Measurements from ENCODE around the gene LEFTY2. TPM values are rescaled to one million over a fixed set of nuclear protein-coding genes. Genes with fewer than 3 reads are reported as not detected.

LEFTY2 gene
- total RNA-seq, 1 donor from 2014 or later: 2.6 TPM

DNA sequence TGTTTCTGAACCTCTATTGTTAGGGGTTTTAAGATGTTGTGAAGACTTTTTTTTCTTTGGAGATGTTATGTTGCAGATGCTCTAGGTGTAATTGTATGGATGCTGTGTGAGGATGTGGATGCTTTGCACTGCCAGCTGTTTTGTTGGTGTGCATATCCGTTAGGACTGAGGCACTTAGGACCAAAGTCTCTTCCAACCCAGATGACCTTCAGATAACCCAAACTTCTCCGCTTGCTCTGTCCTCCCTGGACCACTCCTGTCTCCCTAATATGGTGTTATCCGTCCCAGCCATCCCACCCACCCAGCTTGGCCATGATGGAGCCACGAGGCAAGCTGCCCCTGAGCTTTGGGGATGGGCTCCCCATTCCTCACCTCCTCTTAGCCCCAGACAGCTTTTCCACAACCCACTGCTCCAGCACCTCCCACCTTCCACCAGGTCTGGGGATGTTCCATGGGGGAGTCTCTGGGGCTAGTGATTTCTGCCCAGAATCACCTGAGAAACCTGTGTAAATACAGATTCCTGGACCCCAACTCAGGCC lies 5.1 kb upstream of the LEFTY2 start:
- Histone ChIP-seq H3K27ac (no peak overlapping the region), H3K36me3 (no peaks in the 10 kb centered on the region), H3K9me3 (no peaks in the 10 kb centered on the region), H3K27me3 (no peaks in the 10 kb centered on the region), H3K4me3 (no peak overlapping the region), H3K4me1 (peaks cover 1 to 7% of the 10 kb centered on the region in 2 donors)
- intact Hi-C loops (cut with DNase I): no loop called here
- TF ChIP-seq, protein P1, sequence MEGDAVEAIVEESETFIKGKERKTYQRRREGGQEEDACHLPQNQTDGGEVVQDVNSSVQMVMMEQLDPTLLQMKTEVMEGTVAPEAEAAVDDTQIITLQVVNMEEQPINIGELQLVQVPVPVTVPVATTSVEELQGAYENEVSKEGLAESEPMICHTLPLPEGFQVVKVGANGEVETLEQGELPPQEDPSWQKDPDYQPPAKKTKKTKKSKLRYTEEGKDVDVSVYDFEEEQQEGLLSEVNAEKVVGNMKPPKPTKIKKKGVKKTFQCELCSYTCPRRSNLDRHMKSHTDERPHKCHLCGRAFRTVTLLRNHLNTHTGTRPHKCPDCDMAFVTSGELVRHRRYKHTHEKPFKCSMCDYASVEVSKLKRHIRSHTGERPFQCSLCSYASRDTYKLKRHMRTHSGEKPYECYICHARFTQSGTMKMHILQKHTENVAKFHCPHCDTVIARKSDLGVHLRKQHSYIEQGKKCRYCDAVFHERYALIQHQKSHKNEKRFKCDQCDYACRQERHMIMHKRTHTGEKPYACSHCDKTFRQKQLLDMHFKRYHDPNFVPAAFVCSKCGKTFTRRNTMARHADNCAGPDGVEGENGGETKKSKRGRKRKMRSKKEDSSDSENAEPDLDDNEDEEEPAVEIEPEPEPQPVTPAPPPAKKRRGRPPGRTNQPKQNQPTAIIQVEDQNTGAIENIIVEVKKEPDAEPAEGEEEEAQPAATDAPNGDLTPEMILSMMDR (IDR thresholded peaks at IDR 0.05): no peak
- DNase-seq (ENCODE audit: low spot score in 2 of 2): no peak

DNA sequence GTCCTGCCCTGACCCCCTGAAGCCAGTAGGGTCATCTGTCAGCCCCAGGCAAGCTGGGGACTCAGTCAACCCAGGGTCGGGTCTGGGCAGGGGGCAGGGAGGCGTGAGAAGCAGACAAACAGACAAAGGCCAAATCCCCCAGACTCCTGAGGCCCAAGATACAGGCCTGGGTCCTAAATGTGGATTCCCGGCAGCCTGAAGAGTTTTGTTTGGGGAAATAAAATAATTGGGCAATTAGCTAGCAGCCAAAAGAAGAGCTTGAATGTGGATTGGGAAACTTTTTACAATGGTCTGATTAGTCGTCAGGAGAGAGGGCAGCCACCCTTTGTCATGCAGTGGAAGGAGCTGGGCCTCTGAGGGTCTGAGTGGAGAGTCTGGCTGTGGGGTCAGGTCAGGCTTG lies 4.5 kb upstream of the LEFTY2 start:
- H3K4me3 ChIP-seq: no peak overlapping the region
- intact Hi-C loops (cut with DNase I): no loop called here
- H3K27me3 ChIP-seq: no peaks in the 10 kb centered on the region
- DNase-seq (ENCODE audit: low spot score in 2 of 2): no peak
- H3K36me3 ChIP-seq: no peaks in the 10 kb centered on the region
- H3K27ac ChIP-seq: no peak overlapping the region
- H3K4me1 ChIP-seq: peaks cover 7 to 13% of the 10 kb centered on the region in 2 donors
- H3K9me3 ChIP-seq: no peaks in the 10 kb centered on the region
- TF ChIP-seq, protein P1 (IDR thresholded peaks at IDR 0.05): no peak

DNA sequence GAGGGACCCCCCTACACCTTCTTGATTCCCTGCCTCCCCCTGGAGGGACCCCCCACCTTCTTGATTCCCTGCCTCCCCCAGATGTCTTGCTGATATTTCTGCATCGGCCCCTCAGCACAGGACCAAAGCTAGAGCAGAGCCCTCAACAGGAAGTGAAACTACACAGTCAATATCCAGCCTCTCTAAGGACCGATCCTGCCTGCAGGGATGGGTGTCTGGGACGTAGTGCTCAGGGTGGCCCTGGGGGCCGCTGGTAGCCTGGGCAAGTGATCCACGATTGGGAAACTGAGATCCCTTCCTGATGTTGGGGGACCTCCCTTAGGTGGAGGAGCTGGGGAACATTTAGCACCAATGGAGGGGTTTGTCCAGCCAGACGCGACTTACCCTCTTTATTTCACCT lies 3.9 kb upstream of the LEFTY2 start:
- no peak for DNase-seq (ENCODE audit: low spot score in 2 of 2)
- no peaks in the 10 kb centered on the region for H3K9me3 ChIP-seq
- peaks cover 8 to 18% of the 10 kb centered on the region in 2 donors for H3K4me1 ChIP-seq
- no peaks in the 10 kb centered on the region for H3K27me3 ChIP-seq
- no peaks in the 10 kb centered on the region for H3K36me3 ChIP-seq
- no peak overlapping the region for H3K27ac ChIP-seq
- H3K4me3 ChIP-seq: no peak overlapping the region
- intact Hi-C loops (cut with DNase I): no loop called here
- TF ChIP-seq, protein P1 (IDR thresholded peaks at IDR 0.05): no peak

DNA sequence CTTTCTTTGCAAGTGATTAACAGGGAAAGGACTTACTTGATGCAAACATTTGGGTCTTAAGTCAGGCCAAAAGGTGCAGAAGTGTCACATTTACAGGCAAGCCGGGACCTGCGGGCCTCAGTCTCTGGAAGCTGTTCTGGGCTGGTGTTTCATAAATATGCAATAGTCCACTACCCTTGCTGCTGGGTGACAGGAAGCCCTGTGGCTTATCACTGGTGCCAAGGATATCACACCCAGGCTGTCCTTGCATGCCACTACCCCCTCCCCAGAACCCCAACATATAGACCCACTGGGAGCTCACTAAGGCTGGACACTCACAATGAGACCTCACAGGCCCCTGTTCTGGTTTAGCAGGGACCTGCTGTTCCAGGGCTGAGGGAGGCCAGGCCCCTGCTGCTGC lies 3.4 kb upstream of the LEFTY2 start:
- Histone ChIP-seq H3K27me3 (no peaks in the 10 kb centered on the region), H3K4me3 (no peak overlapping the region), H3K27ac (no peak overlapping the region), H3K36me3 (no peaks in the 10 kb centered on the region), H3K4me1 (peaks cover 8 to 18% of the 10 kb centered on the region in 2 donors), H3K9me3 (no peaks in the 10 kb centered on the region)
- no peak for DNase-seq (ENCODE audit: low spot score in 2 of 2)
- TF ChIP-seq, protein P1 (IDR thresholded peaks at IDR 0.05): no peak
- intact Hi-C loops (cut with DNase I): no loop called here

DNA sequence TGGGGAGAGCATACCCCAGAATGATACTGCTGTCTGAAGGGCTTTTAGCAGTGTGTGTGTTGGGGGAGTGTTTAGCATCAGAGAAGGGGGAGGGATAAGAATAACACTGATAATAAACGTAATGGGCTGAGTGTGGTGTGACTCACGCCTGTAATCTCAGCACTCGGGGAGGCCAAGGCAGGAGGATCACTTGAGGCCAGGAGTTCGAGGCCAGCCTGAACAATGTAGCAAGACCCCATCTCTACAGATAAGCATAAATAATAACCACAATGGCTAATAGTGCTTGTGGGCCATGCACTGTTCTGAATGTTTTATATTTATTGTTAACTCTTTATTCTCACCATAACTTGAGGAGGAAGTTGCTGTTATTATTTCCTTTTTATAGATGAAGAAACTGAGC lies 2.6 kb upstream of the LEFTY2 start:
- intact Hi-C loops (cut with DNase I): no loop called here
- no peaks in the 10 kb centered on the region for H3K9me3 ChIP-seq
- H3K4me1 ChIP-seq: peaks cover 8 to 18% of the 10 kb centered on the region in 2 donors
- H3K36me3 ChIP-seq: no peaks in the 10 kb centered on the region
- H3K27ac ChIP-seq: no peak overlapping the region
- TF ChIP-seq, protein P1 (IDR thresholded peaks at IDR 0.05): no peak
- DNase-seq (ENCODE audit: low spot score in 2 of 2): no peak
- H3K4me3 ChIP-seq: no peak overlapping the region
- no peaks in the 10 kb centered on the region for H3K27me3 ChIP-seq

DNA sequence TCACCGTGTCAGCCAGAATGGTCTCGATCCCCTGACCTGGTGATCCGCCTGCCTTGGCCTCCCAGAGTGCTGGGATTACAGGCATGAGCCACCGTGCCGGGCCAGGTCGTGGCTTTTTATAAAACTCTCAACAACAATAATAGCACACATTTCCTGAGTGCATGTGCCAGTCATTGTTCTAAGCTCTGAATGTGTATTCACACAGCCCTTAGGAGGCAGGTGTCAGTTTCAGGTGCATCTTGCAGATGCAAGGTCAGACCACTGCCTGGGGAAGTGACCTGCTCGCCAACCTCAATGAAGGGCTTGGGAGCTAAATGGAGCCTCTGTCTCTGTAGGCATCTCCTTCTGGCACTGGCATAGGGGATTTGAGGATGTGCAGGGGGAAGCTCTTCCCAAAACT lies 1.6 kb upstream of the LEFTY2 start:
- intact Hi-C loops (cut with DNase I): no loop called here
- no peak overlapping the region for H3K27ac ChIP-seq
- DNase-seq (ENCODE audit: low spot score in 2 of 2): no peak
- H3K36me3 ChIP-seq: no peaks in the 10 kb centered on the region
- H3K9me3 ChIP-seq: no peaks in the 10 kb centered on the region
- H3K27me3 ChIP-seq: no peaks in the 10 kb centered on the region
- TF ChIP-seq, protein P1 (IDR thresholded peaks at IDR 0.05): no peak
- H3K4me3 ChIP-seq: no peak overlapping the region
- peaks cover 8 to 18% of the 10 kb centered on the region in 2 donors for H3K4me1 ChIP-seq

All from ascending aorta (tissue), 2 donors.